Measurements from ENCODE around the gene TSPO2.

DNA sequence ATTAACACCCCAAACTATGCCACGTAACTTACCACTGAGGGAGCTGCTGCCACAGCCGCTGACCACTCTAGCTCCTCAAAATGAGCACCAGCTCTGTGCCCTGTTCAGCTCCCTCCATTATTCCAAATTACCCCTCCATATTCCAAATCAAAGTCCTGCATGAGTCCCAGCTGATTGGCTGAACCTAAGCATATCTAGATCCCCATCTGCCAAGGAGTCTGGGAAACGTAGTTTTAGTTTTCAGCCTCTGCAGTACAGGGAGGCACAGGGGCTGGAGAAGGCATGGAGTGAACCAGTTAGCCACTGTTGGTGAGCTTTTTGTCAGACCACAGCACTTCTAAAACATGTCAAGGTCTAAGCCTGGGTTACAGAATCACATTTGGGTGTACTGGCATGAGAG, 19.2 kb upstream of the TSPO2 start:
- TF ChIP-seq, protein P1, sequence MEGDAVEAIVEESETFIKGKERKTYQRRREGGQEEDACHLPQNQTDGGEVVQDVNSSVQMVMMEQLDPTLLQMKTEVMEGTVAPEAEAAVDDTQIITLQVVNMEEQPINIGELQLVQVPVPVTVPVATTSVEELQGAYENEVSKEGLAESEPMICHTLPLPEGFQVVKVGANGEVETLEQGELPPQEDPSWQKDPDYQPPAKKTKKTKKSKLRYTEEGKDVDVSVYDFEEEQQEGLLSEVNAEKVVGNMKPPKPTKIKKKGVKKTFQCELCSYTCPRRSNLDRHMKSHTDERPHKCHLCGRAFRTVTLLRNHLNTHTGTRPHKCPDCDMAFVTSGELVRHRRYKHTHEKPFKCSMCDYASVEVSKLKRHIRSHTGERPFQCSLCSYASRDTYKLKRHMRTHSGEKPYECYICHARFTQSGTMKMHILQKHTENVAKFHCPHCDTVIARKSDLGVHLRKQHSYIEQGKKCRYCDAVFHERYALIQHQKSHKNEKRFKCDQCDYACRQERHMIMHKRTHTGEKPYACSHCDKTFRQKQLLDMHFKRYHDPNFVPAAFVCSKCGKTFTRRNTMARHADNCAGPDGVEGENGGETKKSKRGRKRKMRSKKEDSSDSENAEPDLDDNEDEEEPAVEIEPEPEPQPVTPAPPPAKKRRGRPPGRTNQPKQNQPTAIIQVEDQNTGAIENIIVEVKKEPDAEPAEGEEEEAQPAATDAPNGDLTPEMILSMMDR (conservative IDR thresholded peaks at IDR 0.05), result no peak
- no peak for TF ChIP-seq EZH2 (IDR thresholded peaks at IDR 0.05; ENCODE audit: low read depth)

Data from PC-9 (cell line).